NK-92 (cell line): ENCODE results near the gene SNAP25.

ENCODE experiments used
- DNase-seq: peaks from one replicate; lab custom pipeline; 2025; ENCODE audit not compliant: unreplicated experiment; lab: John Stamatoyannopoulos, UW

Gene SNAP25

DNA sequence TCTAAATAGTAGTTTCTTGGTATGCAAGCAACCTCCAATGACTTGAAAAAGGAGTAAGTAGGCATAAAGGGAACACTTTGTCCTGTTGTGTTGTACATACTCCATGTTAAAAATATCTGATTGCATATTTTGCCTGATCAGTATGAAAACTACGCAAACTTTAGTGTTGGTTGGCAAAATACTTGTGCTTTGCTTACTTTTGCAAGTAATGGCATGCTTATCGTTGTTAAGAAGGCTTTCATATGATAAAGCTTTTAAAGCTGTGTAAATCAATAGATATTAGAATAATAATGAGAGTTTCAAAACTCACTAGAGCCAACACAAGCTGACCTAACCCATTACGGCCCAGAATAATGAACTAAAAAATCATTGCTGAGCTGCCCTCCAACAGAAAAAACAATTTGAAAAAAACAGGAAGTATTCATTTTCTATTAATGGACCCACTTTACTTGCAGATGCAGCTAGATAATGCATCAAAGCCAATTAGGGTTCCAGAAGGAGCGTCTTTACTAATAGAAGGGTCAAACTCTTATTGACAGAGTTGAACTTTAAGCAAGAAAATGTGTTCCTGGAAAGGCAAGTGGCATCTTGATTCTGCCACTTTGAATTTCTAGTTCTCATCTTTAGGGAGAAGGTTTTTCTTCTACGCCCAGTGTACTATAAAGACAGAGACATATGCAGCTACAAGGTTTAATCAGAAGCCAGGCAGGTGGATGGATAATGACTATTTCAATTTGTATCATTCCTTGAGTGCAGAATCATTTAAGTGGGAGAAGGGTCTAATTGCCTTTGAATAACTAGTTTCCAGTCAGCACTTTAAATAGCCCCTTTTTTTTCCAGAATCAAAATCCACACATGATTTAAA, 82.2 kb downstream of the SNAP25 start:
- no peak for DNase-seq

DNA sequence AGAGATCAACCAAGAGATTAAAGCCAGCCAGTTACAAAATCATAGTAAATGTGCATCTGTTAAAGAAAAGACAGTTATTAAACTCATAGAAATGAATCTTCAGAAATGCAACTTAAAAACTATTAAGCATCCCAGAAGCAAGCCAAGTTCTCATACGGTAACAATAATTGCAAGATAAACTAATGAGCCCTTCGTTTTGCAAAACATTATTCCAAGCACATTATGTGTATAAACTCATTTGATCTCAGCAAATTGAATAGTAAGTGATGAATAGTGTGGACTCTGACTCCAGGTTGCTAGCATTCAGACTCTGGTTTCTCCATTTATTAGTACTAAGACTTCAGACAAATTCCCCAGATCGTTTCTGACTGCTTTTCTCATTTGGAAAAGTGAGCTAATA, 85.2 kb downstream of the SNAP25 start:
- DNase-seq: no peak

DNA sequence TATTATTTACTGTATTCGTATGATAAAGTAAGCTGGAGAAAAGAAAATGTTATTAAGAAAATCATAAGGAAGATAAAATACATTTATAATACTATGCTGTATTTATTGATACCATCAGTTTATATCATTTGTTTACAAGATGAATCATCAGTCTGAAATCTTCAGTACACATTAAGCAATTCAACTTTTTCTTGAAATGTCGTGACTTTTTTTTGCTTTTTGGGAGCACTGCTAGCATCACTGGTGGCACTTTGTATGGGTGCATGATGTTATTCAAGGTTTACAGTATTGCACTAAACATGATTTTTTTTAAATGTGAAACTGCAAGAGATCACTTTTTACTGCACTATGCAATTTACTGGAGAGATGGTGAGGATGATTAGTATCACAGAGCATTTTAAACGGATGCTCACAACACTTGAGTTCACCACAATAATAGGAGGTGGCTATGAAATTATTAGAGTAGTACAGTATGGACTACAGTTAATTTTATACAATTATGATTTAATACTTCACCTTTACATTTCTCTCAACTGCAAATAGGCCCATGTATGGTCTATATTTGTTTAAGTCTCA, 85.9 kb downstream of the SNAP25 start:
- no peak for DNase-seq

DNA sequence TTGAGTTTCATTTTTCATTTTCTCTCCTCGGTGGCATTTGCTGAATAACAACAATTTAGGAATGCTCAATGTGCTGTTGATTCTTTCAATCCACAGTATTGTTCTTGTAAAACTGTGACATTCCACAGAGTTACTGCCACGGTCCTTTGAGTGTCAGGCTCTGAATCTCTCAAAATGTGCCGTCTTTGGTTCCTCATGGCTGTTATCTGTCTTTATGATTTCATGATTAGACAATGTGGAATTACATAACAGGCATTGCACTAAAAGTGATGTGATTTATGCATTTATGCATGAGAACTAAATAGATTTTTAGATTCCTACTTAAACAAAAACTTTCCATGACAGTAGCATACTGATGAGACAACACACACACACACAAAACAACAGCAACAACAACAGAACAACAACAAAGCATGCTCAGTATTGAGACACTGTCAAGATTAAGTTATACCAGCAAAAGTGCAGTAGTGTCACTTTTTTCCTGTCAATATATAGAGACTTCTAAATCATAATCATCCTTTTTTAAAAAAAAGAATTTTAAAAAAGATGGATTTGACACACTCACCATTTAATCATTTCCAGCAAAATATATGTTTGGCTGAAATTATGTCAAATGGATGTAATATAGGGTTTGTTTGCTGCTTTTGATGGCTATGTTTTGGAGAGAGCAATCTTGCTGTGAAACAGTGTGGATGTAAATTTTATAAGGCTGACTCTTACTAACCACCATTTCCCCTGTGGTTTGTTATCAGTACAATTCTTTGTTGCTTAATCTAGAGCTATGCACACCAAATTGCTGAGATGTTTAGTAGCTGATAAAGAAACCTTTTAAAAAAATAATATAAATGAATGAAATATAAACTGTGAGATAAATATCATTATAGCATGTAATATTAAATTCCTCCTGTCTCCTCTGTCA, 88.1 kb downstream of the SNAP25 start:
- no peak for DNase-seq

DNA sequence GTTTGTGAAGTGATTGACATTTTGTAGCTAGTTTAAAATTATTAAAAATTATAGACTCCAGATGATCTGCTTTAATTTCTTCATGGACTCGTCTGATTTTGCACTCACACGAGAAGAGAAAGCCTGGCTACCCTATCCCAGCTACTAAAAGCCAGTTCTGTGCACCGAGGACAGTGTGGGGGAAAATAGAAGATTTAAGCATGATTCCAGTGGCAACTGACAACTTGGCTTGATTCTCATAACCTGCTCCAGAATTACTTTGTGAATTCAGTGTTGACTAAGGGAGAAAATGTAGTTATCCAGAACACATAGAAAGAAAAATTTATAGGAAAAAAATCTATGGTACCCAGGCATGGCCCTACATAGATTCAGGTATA, 88.7 kb downstream of the SNAP25 start:
- DNase-seq: no peak

DNA sequence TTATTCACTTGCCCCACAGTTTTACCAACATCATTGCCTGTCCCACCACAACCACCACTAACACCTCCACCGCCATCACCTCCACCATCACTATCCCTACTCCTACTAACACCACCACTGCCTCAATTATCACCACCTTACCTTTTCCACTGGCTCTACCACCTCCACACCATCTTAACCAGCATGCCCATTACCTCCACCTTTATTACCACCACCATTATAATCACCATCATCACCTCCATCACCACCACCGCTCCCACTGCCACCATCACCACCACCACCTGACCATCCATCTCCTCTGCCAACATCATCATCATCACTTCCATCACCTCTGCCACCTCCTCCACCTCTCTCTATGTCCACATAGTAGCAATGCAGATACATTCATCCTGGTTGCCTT, 90.0 kb downstream of the SNAP25 start:
- DNase-seq: no peak

DNA sequence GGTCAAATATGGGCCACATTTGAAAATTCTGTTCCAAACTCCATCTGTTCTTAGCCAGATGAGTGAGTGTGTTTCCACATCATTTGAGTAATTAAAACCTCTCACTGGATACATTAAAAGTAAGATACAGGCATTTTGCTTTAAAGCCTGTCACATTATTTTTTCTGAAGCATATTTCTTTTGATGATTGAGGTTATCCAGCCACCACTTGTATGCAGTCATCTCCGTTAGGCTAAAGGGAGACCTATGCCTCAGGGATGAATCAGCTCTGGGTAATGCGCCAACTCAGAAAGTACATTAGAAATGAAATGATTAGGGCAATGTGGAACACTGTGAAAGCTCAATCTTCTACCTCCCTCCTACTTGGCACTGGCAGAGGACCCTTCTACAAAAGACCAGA, 90.7 kb downstream of the SNAP25 start:
- no peak for DNase-seq

DNA sequence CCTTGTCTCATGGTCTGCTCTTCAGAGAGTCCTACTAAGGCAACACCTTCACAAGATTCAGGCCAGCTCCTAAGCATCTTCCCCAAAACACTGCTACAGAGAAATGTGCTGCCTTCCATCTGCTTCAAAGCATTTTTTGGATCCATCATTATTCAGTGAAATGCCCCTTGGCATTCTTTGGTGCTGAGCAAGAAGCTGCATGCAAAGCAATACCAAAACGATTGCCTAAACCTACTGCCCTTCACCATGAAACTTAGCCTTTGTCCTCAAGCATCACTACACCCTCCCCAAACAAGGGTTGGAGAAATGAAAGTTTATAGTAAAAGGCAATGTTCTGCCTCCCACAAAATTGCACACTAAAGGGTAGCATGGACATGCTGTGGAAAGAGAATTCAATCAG, 93.5 kb downstream of the SNAP25 start:
- no peak for DNase-seq

DNA sequence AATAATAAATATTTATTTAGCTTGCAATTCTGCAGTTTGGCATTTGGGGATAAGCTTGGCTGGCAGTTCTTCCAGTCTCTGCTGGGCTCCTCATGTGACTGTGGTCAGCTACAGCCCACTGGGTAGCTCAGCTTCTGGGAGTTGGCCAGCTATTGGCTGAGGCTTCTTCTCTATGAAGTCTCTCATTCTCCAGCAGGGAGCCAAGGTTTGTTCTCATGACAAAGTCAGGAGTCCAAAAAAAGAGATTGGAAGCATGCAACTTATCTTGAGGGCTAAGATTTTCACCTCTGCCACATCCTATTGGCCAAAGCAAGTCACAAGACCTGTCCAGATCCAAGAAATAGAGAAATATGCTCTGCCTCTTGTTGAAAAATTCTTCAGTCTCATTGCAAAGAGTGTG, 94.6 kb downstream of the SNAP25 start:
- no peak for DNase-seq

DNA sequence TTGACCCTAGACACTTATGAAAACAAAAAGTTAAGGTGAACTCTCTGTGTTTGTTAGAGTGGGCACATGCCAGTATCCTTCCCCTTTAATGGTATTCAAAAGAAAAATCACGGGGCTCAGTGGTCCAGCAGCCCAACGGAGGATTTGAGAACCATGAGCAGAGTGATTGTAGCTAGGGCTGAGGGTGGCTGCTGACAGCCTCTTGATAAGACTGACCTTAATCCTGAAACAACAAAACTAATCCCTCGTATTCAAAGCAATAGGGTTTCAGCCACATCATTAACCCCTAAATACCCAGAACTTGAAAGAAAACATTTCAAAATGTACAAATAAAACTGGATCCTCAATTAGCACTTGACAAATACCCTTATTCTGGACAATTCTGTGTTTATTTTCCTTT, 95.1 kb downstream of the SNAP25 start:
- DNase-seq: no peak

DNA sequence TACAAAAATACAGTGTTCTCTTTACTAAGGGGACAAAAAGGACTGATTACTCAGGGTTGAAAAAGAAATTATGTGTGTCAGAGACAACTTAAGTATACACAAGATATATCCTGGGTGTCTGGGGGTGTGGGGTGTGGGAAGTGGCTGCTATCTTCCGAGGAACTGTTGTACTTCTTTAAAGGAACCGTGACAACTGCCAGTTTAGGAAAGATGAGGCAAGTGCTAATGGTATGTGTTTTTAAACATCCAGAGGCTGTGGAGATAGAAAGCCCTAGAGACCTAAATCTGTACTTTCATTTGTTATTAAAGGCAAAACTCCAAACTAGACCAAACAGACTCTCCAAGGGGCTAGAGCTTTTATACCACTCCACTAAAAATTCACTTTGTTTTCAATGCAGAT, 95.6 kb downstream of the SNAP25 start:
- no peak for DNase-seq

DNA sequence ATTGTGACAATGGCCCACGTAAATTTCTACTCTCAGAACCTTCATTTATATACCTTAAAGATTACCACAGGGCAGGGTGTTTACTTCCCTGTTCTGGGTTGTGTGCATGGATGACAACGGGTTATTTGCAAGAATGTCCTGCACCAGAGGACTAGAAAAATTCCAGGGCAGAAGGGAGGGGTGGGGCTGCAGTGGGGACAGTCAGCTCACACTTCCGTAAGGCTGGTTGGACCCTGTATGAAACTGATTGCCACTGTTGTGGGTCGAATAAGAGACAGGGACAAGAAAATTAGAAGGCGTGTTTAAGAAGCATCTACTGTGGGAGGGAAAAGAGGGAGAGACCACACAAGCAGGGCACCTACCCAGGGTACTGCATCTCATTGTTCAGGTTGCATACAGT, 96.5 kb downstream of the SNAP25 start:
- DNase-seq: no peak

DNA sequence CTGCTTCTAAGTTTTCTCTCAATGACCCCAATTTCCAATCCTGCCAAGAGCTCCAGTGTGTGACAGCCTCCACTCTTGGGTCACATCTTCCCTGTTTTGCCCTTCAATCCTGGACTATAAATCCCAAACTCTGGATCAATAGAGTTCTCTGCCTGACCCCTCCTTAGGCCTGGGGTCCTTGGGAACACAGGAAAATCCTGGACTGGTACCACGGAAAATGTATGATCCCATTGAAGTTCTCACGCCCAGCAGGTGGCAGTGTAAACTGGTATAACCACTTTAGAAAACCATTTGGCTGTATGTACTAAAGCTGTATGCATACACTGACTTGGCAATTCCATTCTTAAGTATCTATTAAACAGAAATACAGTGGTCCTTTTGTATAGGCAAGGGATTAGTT, 98.0 kb downstream of the SNAP25 start:
- DNase-seq: no peak

DNA sequence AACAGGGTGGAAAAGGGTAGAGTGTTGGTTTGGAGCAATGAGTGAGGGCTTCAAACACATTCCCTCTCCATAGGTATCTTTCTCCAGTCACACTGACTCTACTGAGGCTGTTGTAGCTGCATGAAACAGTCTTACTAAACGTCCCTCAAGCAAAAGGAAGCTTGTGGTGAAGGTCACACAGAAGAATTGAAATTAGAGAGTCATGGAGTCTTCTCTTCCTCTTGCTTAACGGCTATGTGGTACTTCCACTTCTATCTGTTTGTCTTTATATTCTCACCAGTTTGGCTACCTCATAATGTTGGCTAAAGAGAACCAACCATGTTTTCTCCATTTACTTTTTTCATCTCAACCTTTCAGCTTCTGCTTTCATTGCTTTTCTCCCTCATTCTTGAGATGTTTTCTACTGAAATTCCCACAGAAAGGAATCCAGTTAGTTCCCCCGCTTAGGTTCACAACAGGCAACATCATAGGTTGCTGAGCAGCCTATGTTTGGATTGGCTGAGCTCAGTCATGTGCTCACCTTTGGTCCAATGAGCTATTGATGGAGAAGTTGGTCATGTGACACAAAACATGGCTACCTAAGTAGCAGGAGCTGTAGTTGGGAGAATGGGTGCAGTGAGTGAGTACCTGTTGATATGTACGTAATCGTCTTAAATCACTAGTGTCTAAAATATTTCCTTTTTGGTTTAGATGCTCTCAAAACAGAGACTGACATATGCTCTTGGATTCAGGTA, 99.8 kb downstream of the SNAP25 start:
- DNase-seq: no peak

DNA sequence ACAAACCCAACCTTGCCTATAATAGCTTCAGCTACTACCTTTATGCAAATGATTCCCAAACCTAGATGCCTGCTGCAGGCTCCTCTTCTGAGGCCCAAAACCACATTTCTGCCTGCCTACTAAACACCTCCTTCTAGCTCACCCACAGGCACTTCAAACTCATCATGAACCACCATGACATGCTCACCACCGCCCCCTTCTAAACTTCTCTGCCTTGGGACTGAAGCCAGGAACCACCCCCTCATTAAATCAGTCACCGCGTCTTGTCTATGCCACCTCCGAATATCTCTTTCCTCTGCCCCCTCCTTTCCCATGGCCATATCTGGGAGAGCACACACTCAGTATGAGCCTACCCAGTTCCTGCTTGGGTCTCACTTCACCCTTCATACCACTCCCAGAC, 101.2 kb downstream of the SNAP25 start:
- no peak for DNase-seq

DNA sequence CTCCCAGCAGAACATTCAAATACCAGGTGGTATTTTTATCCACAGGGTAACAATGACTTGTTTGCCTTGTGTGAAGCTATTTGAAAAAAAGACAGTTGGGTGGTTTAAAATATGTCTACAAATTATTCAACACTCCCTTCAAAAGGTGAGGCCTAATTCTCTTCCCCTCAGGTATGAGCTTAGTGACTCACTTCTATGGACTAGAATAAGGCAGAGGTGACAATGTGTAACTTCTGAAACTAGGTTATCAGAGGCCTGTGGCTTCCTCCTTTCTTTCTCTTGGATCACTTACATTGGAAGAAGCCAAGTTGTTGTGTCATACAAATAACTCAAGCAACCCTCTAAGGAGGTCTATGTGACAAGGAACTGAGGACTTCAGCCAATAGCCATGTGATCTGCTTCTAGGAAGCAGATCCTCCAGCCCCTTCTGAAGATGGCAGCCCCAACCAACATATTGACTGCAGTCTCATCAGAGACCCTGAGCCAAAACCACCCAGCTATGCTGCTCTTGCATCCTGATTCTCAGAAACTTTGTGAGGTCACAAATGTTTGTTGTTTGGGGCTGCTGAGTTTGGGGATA, 102.6 kb downstream of the SNAP25 start:
- DNase-seq: no peak

DNA sequence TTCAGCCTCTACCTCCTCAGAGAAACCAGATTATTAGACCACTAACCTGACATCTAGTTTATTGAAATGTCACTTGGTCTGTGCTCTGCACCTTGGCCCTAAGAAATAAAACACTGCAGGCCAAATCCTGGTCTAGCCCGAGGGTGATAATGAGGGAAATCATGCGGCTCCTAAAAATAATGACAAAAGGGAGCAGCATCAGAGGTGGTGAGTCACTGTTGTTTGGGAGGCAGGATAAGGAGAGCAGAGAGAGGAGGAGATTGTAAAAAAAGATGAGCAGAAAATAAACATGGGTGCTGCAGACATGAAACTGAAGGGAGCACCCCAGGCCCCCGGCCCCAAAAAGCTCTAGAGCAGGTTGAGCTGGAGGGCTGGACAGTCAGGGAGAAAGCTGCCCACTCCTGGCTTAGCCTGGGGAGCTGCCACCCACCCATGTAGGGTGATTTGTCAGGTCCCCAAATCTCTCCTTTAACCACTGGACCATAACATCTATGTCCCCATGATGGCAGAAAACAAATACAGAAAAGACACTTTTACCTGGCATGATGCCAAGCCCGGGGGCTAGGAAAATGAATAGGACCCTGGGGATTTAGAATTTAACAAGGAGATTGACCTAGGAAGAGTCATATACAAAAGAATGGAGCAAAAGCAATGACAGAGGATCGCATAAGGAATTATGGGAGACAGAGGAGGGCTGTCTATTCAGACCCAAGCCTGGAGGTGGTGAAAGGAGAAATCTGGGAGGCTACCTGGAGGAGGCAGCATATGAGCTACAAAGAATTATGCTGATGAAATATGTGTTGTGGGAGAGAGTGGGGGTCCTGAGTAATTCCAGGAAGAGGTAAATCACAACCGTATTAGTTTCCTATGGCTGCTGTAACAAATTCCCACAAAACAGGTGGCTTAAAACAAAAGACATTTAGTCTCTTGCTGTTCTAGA, 103.7 kb downstream of the SNAP25 start:
- DNase-seq: no peak

DNA sequence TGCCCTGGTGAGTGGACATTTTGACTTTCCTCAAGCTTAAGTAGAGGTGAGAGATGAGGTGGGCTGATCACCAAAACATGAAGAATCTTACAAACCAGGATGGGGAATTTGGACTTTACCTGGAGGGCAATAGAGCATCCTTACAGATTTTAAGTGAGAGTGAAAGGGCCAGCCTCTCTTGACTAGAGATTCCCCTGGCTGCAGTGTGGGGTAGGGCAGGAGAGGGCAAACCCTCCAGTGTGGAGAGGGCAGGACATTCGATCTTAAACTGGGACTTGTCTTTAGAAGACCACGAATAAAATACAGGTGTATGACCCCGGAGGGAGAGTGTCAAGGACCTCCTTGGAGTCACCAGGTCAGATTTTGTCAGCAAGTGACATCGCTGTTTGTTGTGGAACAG, 105.1 kb downstream of the SNAP25 start:
- no peak for DNase-seq

DNA sequence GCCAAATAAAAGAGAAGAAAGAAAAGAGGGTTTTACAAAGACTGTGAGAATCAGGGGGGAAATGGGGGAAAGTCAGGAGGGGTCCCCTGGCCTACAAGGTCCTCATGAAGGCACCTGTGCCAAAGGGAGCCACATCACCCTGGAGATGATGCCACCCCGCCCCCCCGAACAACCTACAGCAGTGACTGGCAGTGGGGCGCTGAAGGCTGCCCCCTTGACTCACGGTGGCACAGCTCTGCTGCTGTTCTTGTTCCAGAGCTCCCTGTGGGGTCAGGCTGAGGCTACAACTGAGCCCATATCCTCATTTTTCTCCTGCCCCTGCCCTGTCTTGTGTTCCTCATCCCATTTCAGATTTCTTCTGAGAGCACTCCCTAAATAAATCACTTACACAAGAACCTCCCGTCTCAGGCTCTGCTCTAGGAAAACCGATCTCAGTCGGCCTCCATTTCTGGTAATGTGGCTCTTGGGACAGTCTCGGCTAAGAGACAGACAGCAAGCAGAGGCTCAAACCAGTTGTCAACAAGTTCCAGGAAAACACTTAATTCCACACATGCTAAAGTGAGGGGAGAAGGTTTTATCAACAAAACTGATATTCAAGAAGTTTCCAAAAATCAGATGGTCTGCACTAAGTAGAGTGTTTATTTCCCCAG, 105.7 kb downstream of the SNAP25 start:
- no peak for DNase-seq
